ENCODE data around the gene IGFALS.

Gene IGFALS

DNA sequence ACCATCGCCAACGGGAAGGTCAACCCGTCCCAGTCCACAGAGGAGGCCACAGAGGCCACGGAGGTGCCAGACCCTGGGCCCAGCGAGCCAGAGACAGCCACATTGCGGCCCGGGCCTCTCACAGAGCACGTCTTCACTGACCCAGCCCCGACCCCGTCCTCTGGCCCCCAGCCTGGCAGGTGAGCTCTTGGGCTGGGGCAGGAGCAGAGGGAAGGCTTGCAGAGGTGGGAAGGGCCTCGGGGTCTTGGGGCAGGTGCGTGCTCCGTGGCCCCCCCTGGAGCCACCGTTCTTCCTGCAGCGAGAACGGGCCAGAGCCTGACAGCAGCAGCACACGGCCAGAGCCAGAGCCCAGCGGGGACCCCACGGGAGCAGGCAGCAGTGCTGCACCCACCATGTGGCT, 27.3 kb downstream of the IGFALS start:
- no peak for DNase-seq (ENCODE audit: low spot score)

DNA sequence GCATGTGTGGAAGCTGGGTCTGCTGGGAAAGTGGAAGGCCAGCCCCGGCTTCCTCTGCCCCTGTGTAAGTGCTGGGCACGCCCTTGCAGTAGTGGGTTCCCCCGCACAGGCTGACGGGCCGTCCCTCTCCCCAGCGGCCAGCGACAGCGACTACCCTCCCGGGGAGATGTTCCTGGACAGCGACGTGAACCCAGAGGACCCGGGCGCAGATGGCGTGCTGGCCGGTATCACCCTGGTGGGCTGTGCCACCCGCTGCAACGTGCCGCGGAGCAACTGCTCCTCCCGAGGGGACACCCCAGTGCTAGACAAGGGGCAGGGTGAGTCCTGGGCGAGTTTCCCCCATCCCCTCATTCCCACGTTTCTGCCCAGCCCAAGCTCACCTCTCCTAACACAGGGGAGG, 27.7 kb downstream of the IGFALS start:
- no peak for DNase-seq (ENCODE audit: low spot score)

DNA sequence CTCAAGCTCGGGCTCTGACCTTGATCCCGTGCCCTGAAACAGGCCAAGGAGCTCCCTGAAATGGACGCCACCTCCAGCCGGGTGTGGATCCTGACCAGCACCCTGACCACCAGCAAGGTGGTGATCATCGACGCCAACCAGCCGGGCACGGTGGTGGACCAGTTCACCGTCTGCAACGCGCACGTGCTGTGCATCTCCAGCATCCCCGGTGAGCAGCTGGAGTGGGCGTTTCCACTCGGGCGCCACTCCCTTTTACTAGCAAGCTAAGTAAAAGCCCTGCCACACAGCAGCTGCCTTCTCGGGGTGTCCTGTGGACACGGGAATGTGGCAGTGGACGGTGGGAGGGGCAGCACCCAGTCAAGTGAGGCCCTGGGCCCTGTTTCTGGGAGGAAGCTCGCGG, 28.5 kb downstream of the IGFALS start:
- DNase-seq (ENCODE audit: low spot score), result no peak

DNA sequence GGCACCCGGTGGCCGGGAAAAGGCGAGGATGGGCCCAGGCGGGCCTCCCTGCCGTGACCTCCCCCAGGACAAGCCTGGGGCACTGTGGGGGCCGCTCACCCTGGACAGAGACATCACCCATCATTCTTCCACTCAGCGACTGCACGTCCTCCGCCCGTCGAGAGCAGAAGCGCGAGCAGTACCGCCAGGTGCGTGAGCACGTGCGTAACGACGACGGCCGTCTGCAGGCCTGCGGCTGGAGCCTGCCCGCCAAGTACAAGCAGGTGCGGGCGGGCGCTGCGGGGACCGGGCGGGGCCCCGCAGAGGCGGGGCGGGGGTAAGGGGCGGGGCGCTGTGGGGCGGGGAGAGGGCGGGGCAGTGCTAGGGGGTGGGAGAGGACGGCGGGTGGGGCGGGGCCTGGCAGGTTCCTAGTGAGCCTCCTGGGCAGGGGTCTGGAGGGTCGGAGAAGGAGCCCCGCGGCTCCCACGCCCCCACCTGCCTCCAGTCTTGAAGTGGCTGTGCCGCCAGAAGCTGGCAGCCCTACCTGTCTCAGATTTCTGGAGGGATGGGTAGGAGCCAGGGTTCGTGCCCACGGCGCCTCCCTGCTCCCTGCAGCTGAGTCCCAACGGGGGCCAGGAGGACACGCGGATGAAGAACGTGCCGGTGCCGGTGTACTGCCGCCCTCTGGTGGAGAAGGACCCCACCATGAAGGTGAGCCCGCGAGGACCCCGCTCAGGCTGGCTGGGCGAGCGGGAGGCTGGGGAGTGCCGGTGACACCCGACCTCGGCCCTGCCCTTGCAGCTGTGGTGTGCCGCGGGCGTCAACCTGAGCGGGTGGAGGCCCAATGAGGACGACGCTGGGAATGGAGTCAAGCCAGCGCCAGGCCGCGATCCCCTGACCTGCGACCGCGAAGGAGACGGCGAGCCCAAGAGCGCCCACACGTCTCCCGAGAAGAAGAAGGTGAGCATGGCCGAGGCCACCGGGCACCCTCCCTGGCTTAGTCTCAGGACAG, 29.7 kb downstream of the IGFALS start:
- peak; percentile 64 for DNase-seq (ENCODE audit: low spot score)

DNA sequence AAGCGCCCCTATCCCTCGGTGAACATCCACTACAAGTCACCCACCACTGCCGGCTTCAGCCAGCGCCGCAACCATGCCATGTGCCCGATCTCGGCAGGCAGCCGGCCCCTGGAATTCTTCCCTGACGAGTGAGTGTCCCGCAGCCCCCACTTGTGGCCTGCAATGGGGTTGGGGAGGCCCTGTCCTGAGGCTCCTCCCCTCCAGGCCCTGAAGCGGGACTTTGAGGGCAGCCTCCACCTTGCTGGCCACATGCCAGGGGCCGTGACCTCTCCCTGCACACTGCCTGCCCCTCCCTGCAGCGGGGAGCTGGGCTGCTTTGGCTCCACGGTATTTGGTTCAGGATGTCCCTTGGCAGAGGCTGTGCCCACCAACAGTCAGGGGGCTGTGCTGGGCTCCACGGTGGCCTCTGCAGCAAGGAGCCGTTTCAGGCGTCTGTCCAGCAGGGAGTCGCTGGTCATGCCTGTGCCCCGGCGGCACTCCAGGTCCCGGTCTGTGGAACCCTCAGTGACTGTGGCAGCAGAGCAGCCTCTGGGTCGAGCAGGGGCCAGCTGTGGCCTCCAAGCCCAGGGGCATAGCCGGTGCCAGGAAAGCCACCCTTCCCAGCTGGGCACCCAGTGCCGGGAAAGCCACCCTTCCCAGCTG, 30.5 kb downstream of the IGFALS start:
- peak; percentile 8 for DNase-seq (ENCODE audit: low spot score)

DNA sequence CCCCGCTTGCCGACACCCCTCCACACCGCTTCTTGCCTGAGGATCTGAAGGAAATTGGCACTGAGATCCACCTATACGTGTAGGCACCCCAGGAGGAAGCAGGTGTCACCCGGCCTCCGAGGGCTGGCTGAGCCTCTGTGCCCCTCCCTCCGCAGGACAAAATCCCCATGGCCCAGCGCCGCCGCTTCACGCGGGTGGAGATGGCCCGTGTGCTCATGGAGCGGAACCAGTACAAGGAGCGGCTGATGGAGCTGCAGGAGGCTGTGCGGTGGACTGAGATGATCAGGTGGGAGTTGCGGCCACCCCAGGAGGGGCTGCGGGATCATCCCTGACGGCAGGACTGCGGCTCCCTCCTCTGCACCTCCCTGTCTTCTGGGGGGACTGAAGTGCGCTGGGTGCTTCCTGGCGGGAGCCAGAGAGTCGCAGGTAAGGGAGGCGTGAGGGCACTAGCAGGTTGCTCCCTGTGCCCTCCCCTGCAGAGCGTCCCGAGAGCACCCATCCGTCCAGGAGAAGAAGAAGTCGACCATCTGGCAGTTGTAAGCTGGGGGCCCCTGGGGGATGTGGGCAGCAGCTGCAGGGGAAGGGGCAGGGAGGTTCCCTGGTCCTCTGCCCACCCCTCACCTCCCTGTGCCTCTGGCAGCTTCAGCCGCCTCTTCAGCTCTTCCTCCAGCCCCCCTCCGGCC, 31.2 kb downstream of the IGFALS start:
- DNase-seq (ENCODE audit: low spot score), result peak; percentile 31

DNA sequence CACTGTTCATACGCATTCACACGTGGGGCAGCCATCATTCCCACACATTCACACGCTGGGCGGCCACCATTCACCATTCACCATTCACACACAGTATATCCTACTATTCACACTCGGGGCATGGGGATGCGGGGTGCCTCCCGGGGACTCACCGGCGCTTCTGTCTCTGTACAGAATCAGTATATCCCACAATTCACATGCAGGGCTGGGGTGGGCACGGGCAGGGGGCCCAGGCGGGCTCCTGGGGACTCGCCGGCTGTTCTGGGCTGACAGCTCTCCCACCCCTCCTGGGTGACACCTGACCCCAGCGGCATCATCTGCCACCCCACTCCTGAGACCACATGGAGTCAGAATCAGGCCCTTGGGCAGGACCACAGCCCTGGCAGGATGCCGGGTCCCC, 31.8 kb downstream of the IGFALS start:
- no peak for DNase-seq (ENCODE audit: low spot score)

DNA sequence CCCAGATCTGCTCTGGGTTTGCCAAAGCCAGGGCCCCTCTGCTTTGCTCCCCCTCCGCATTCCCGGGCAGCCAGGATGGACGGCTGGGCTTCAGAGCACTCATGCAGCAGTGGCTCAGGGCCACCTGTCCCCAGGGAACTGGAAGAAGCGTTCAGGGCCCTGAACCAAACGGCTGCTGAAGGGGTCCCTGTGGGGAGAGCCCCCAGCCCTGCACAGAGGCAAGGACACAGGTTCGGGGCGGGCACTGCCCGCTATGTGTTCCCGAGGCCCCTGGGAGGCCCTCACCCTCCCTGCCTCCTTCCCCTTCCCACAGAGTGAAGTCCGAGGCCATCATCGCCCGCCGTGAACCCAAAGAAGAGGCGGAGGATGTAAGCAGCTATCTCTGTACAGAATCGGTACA, 32.6 kb downstream of the IGFALS start:
- DNase-seq (ENCODE audit: low spot score), result no peak

DNA sequence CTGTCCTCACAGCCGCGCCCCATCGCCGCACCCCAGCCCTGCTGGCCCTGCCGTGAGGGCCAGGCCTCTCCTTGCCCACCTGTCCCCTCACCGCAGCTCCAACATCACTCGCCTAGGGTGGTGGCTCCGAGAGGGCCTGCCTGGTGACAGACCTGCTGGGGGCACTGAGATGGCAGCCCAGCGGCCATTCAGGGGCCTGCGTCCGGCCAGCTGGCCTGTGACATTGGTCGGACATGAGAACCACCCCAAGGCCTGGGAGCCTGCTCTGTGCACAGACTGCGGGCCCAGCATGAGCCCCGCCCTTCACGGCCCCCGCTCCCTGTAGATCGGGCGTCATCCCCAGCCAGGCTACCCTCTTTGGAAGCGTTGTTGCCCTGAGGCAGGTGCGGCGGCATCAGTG, 34.0 kb downstream of the IGFALS start:
- DNase-seq (ENCODE audit: low spot score), result no peak

DNA sequence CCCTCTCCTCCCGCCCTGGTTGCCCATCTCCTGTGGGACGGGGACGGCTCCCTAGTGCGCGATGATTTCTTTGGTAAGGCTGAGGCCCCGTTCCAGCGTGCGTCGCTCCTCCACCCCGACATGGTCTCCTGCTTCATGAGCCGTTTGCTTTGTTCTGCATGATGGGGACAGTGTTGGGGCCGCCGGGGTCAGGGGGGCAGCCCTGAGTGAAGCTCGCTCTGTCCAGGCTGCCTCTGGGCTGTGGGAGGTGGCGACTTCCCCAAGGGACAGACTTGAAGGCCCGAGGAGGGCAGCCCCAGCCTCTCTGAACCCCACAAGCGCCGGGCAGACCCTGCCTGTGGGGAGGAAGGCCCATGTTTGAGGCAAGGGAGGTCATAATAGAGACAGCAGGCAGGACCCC, 34.6 kb downstream of the IGFALS start:
- no peak for DNase-seq (ENCODE audit: low spot score)

DNA sequence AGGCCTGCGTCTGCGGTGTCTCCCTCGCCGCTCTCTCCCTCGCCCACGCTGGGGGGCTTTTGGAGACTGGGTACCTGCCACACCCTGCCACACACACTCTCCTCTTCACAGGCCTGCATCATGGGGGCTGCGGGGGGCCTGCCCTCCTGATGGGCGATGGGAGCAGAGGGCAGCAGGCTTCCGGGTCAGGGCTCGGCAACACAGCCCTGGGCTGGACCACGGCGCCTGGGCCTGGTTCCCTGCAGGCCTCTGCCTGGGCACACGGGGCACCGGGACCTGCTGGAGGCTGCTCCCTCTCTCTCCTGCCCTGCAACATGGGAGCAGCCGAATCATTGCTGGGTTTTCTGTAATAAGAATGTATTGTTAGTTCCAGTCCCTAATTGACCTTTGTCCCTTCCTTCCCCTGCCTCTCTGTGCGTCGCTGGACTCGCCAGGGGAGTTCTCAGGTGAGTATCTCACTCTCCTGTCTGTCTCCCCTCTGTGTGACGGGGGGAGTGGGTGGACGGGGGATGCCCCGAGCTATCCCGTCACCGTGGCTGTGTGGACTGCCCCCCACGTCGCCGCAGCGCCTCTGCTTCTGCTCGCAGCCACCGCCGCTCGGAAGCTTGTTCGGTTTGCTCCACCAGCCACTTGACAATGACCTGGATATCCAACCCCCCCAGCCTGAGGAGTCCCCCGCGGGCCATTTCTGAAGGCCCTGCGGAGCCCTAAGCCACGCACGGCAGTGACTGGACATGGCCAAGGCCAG, 35.6 kb downstream of the IGFALS start:
- DNase-seq (ENCODE audit: low spot score), result no peak

DNA sequence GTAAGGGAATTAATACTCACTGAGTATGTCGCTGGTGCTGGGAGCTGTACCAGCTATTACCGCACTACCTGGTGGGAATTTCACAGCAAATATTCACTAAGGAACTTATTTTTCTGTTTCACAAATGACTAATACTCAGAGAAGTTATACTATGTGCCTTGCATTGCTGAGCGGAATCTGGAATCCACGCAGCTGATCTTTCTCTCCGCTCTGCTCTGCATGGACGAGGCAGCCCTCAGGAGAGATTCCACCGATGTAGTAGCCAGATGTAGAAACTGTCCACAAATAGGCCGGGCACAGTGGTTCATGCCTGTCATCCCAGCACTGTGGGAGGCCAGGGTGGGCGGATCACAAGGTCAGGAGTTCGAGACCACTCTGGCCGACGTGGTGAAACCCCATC, 39.3 kb downstream of the IGFALS start:
- DNase-seq (ENCODE audit: low spot score), result no peak

DNA sequence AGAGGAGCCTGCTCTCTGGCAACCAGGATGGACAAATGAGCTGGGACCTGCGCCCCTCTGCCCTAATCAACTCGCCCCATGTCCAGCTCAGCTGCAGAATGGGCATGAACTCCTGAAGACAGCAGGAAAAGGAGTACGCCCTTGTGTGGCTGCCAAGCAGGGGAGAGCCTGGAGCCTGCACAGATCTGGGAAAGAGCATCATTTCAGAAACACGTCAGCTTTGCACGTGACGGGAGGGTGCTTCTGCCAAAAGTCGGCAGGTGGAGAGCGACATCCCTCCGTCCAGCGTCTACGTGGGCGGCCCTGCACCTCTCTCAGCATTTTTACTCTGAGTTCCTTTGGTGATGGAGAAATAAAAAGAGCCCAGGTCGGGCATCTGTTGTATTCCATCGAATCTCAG, 40.7 kb downstream of the IGFALS start:
- DNase-seq (ENCODE audit: low spot score), result no peak

DNA sequence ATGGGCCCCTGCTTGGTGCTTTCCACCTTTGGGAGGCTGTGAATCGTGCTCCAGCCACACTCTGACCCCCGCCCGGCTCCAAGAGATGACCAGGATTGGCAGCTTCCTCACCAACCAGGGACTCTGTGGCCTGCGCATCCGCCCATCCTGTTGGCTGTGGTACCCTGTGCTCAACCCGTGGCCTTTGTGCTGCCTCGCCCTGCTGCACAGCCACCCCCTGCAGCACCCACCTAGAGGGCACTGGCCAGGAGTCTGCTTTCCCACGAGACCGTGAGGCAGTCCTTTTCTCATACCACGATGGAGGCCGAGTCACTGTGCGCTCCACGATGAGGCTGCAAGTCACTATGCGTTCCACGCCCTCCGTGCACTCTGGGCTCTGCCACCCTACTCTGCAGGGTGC, 41.6 kb downstream of the IGFALS start:
- DNase-seq (ENCODE audit: low spot score), result no peak

DNA sequence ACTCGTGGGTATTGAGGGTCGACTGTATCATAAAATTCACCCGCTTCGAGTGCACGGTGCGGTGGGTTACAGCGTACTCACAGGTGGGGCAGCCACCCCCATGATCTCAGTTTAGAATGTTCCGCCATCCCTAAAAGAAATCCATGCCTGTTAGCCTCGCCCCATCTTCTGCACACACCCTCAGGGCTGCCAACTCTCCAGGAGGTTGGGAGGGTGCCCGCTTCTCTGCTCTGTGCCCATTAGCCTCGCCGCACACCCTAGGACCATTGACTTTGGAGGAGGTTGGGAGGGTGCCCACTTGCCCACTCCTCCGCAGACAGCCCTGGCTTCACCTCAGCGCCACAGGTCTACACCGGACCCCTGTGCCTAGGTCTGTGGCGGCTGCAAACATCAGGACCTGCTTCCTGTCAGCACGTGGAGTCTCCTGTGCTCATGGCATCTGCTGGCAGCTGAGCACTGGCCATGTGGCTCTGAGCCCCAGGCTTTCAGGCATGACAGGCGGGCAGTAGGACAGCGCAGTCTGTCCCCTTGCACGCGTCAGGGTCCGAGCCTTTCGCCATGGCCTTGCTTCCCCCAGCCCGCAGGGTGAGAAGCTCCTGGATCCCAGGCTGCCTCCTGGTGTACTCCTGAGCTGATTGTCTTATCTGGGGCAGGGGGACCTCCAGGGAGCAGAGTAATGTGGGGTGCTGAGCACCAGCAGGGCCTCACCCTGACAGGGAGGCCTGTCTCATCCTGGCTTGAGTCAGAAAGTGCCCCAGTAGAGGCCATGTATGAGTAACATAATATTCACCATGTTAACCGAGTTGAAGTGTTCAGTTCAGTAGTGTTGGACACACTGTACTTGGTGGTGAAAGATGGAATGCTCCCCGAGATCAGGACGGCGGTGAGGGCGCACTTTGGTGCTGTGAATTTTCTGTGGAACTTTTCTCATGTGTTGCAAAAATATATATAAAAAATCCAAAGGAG, 44.1 kb downstream of the IGFALS start:
- no peak for DNase-seq (ENCODE audit: low spot score)

DNA sequence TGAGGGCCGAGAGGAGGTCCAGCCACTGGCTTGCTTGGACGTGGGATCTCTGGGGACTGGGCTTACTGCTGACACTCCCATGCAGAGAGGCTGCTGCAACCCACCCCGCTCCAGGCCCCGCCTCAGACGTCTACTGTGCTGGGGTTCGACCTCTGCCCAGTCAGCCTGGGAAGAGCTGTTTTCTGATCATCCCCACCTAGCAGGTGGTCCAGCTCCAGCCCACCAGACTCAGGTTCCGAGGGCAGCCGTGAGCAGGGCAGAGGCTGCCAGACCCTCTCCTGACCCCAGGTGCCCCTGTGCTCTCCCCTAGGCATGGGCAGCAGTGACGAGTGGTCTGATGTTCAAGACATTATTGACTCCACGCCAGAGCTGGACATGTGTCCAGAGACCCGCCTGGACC, 45.6 kb downstream of the IGFALS start:
- no peak for DNase-seq (ENCODE audit: low spot score)

DNA sequence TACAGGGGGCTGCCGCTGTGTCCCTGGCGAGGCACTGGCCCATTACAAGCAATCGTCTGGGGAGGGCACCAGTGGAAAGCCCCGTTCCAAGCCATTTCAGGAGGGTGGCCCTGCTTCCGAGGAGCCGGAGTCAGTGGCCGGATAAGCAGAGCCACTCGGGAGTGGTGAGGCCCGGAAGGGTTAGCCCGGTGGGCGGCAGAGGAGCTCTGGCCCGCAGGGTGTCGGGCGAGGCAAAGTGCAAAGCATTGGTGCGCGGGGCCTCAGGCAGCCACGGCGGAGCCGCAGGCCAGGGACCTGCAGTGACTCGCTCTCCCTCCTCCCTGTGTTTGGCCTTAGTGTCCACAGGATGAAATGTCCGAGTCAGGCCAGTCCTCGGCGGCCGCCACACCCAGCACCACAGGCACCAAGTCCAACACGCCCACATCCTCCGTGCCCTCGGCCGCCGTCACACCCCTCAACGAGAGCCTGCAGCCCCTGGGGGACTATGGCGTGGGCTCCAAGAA, 46.8 kb downstream of the IGFALS start:
- DNase-seq (ENCODE audit: low spot score), result no peak

DNA sequence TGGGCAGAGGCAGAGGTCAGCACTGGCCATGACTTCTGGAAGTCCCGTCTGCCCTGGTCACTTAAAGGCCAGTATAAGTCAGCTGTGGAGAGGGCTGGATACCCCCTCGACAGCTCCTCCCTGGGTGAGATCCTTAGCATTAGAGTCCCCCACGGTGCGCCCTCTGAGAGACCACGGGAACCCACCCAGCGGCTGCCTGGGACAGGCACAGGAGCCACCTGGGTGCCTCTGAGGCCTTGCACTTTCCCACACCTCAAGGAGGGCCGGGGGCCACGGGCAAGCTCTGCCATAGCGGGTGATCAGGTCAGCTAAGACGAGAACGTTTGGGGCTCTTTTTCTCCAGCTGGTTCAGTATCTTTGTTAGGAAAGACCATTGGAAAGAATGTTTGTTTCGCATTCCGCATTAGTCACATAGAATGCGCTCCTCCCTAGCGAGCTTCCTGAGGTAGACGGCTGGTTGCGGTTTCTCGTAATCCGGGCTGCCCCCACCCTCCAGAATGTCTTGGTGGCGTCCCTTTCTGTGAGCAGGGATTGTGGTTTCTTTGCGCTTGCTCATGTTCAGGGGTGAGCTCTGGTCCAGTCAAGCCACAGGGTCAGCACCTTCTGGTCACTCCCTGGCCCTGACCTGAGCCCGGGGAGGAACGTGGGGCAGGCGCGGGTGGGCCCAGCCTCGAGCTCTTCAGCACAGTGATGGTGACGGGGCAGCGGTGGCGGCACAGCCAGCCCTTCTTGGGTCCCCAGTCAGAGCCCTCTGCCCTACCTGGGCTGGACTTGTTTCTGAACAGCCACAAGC, 47.4 kb downstream of the IGFALS start:
- no peak for DNase-seq (ENCODE audit: low spot score)

DNA sequence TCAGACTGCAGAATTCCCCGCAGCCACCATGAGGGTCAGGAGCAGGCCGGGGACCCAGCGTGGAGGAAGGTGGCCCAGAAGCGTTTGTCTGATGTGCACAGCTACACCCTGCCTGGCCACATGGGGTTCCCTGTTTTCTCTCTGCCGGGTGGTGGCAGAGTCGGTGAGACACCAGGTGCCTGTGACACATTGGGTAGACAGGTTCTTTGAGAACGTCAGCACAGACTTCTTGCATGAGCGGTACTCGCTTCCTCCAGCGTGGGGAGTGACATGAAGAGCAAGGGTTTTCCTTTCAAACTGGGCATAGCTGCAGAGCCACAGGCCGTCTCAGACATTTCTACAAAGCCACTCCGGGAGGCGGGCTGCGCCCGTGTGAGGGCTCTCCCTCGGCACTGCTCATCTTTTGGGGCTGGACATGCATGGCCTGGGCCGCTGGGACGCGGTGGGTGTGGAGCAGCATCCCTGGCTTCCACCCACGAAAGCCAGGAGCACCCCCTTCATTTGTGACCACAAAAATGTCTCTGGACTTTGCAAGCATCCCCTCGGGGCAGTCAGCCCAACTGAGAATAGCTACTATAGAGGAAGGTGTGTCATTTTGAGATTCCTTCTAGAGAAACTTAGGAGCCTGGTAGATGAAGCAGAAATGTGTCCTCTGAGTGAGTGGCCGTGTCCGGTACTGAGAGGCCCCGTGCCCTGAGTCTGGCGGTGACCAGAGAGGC, 48.2 kb downstream of the IGFALS start:
- DNase-seq (ENCODE audit: low spot score), result no peak
